ENCODE results near the gene ROBO4. TPM values are rescaled to one million over a fixed set of nuclear protein-coding genes. Genes with fewer than 3 reads are reported as not detected.

The ROBO4 gene
- total RNA-seq, 2 experiments from 2014 or later = not detected

- Mint-ChIP-seq H3K27ac (no peak overlapping the region), H3K27me3 (no peaks in the 10 kb centered on the region), H3K4me3 (no peak overlapping the region), H3K4me1 (peaks cover 7% of the 10 kb centered on the region), H3K36me3 (no peaks in the 10 kb centered on the region), H3K9me3 (no peaks in the 10 kb centered on the region)
- DNase-seq = no peak
These were observed 31.4 kb upstream of the ROBO4 start for GRCh38 chr11:124928942-124929665.

DNA sequence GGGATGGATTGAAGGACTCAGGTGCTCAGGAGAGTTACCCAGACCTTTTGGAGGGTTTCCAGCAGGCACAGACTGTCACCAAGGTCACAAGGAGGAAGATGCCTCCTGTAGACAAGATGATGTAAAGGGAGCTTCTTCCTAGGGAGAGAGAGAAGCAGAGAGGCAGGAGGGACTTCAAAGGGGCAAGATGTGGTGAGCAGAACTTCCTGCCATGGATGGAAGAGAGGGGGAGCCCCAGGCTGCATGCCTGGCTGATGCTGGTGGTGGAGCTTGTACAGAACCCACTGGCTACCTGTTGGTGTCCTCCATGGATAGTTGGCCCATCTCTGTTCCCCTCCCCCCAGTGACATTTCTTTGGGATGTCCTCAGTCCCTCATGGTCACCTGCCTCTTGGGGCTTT is 25.6 kb upstream of the ROBO4 start:
- Mint-ChIP-seq H3K27me3 (no peaks in the 10 kb centered on the region), H3K36me3 (no peaks in the 10 kb centered on the region), H3K4me3 (no peak overlapping the region), H3K4me1 (peaks cover 11% of the 10 kb centered on the region), H3K27ac (no peak overlapping the region), H3K9me3 (no peaks in the 10 kb centered on the region)
- DNase-seq = peak; percentile 11

DNA sequence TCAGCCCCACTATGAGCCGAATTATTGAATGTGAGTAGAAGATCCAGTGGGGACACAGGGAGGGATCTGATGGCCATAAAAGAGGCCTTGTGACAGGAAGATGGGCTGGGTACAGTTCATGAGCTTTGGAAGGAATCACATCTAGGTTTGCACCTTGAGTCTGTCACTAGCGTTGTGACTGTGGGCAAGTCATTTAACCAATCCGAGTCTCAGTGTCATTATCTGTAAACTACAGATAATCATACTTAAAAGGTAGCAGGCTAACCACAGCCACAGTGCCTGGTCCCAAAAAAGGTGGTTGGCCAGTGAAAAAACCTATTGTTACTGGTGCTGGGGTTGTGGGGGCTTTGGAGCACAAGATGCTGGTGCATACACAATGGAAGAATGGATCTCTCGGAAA is 25.2 kb upstream of the ROBO4 start:
- Mint-ChIP-seq H3K36me3 (no peaks in the 10 kb centered on the region), H3K9me3 (no peaks in the 10 kb centered on the region), H3K27ac (no peak overlapping the region), H3K27me3 (no peaks in the 10 kb centered on the region), H3K4me3 (no peak overlapping the region), H3K4me1 (peaks cover 11% of the 10 kb centered on the region)
- no peak for DNase-seq

GRCh38 chr11:124920870-124921609 is 23.4 kb upstream of the ROBO4 start:
- no peaks in the 10 kb centered on the region for H3K9me3 Mint-ChIP-seq
- peaks cover 11% of the 10 kb centered on the region for H3K4me1 Mint-ChIP-seq
- no peaks in the 10 kb centered on the region for H3K36me3 Mint-ChIP-seq
- peak overlapping the region; percentile 9 for H3K4me3 Mint-ChIP-seq
- peak overlapping the region; percentile 56 for H3K27ac Mint-ChIP-seq
- DNase-seq = peak; percentile 88
- H3K27me3 Mint-ChIP-seq = no peaks in the 10 kb centered on the region

GRCh38 chr11:124920356-124920755 is 22.7 kb upstream of the ROBO4 start:
- H3K9me3 Mint-ChIP-seq = no peaks in the 10 kb centered on the region
- DNase-seq = no peak
- no peaks in the 10 kb centered on the region for H3K27me3 Mint-ChIP-seq
- peaks cover 14% of the 10 kb centered on the region for H3K4me1 Mint-ChIP-seq
- no peak overlapping the region for H3K4me3 Mint-ChIP-seq
- H3K27ac Mint-ChIP-seq = peak overlapping the region; percentile 56
- H3K36me3 Mint-ChIP-seq = no peaks in the 10 kb centered on the region

- Mint-ChIP-seq H3K9me3 (no peaks in the 10 kb centered on the region), H3K27ac (no peak overlapping the region), H3K4me3 (no peak overlapping the region), H3K4me1 (peaks cover 14% of the 10 kb centered on the region), H3K36me3 (no peaks in the 10 kb centered on the region), H3K27me3 (no peaks in the 10 kb centered on the region)
- no peak for DNase-seq
These were observed 22.2 kb upstream of the ROBO4 start for GRCh38 chr11:124919898-124920297.

DNA sequence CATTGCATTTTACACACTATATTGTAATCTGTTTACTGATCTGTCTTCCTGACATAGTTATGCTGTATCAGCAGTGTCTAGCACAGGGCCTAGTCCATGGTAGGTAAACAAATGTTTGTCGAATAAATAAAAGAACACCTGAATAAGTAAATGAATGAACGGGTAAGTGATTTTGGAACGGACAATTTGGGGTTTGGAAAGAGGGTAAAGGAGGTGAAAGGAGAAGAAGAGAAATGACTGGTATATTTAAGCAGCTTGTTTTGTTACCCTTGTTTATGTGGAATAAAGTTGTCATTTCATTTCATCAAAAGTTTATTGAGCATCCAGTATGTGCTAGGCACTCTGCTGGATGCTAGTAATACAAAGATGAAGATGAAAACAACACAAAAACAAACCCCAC is 21.3 kb upstream of the ROBO4 start, which contains the start of gene HEPN1:
Gene HEPN1 (plus strand): TSS at position 301 of the 400 bp plus-strand sequence.
- Mint-ChIP-seq H3K36me3 (no peaks in the 10 kb centered on the region), H3K27ac (no peak within 1 kb of the TSS), H3K4me1 (peaks cover 14% of the 10 kb centered on the region), H3K4me3 (no peak within 1 kb of the TSS), H3K27me3 (no peaks in the 10 kb centered on the region), H3K9me3 (no peaks in the 10 kb centered on the region)
- no peak for DNase-seq

DNA sequence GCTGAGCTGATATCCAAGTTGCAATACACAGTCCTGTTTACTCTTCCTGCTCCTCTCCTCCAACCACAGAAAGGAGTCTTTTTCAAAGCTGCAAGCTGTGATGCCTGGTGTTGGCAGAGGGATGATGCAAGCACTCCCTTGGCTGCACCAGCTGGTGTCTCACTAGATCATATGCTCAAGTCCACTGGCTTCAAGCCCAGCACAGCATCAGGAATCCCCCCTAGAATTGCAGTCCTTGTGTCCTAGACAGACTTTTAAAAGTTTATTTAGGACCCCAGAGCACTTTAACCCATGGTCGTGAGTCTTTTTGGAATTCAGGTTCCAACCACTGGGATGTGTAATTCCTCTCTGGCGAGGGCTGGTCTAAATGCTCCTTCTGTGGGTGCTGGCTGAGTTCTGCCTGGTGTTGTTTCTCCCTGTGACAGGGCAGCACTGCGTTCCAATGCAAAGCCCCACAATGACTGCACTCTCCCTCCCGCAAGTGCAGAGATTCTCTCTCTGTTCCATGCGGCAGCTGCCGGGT is 19.5 kb upstream of the ROBO4 start:
- DNase-seq = no peak
- Mint-ChIP-seq H3K4me3 (no peak overlapping the region), H3K36me3 (no peaks in the 10 kb centered on the region), H3K4me1 (peaks cover 3% of the 10 kb centered on the region), H3K27me3 (no peaks in the 10 kb centered on the region), H3K27ac (no peak overlapping the region), H3K9me3 (peaks cover 5% of the 10 kb centered on the region)

DNA sequence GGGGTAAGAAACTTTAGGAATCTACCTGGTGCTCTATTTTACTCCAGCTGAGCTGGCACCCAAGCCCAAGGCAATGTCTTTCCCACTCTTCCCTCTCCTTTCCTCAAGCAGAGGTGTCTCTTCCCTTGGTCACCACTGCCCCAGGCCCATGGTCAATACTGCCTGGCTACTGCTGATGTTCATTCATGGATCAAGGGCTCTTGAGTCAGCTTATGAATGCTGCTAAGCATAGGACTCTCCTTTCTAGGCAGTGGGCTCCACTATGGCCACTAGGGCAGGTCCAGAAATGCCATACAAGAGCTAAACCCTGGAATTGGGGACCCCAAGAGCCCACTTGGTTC is 18.7 kb upstream of the ROBO4 start:
- H3K4me3 Mint-ChIP-seq = no peak overlapping the region
- H3K4me1 Mint-ChIP-seq = peaks cover 3% of the 10 kb centered on the region
- H3K27me3 Mint-ChIP-seq = no peaks in the 10 kb centered on the region
- no peak for DNase-seq
- H3K27ac Mint-ChIP-seq = no peak overlapping the region
- H3K36me3 Mint-ChIP-seq = peaks cover 6% of the 10 kb centered on the region
- H3K9me3 Mint-ChIP-seq = peaks cover 11% of the 10 kb centered on the region

GRCh38 chr11:124915541-124916369 is 18.1 kb upstream of the ROBO4 start:
- peaks cover 11% of the 10 kb centered on the region for H3K9me3 Mint-ChIP-seq
- peaks cover 3% of the 10 kb centered on the region for H3K4me1 Mint-ChIP-seq
- H3K36me3 Mint-ChIP-seq = peaks cover 6% of the 10 kb centered on the region
- H3K4me3 Mint-ChIP-seq = no peak overlapping the region
- DNase-seq = no peak
- no peaks in the 10 kb centered on the region for H3K27me3 Mint-ChIP-seq
- H3K27ac Mint-ChIP-seq = no peak overlapping the region

GRCh38 chr11:124902616-124903015 is 5.0 kb upstream of the ROBO4 start:
- Mint-ChIP-seq H3K27me3 (peaks cover 18% of the 10 kb centered on the region), H3K4me1 (no peaks in the 10 kb centered on the region), H3K27ac (no peak overlapping the region)

DNA sequence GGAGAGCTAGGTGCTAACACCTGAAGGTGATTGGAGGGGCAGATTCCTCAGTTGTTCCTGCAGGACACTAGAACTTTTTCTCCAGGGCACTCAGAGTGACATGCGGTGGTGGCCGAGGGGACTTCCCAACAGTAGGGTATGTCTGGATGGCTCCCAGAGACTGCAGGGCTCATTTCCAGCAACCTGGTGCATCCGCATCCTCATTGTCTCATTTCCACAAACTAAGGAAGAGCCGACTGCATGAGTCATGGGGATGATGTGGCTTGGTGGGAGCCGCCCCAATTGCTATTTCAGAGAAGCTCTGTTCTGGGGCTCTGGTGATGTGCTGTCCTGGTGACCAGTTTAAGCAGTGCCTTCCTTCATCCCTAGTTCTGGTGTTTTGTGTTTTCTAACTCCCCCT is 2.8 kb upstream of the ROBO4 start:
- Mint-ChIP-seq H3K9me3 (no peaks in the 10 kb centered on the region), H3K36me3 (no peaks in the 10 kb centered on the region), H3K4me1 (no peaks in the 10 kb centered on the region), H3K27me3 (peaks cover 18% of the 10 kb centered on the region), H3K27ac (no peak overlapping the region), H3K4me3 (no peak overlapping the region)
- no peak for DNase-seq

More at GRCh38 chr11:124902616-124903015, 5.0 kb upstream of the ROBO4 start:
- no peak for DNase-seq
- no peaks in the 10 kb centered on the region for H3K36me3 Mint-ChIP-seq
- H3K9me3 Mint-ChIP-seq = no peaks in the 10 kb centered on the region
- H3K4me3 Mint-ChIP-seq = no peak overlapping the region

- Mint-ChIP-seq H3K36me3 (no peaks in the 10 kb centered on the region), H3K27ac (no peak overlapping the region), H3K4me1 (no peaks in the 10 kb centered on the region), H3K9me3 (no peaks in the 10 kb centered on the region), H3K4me3 (no peak overlapping the region), H3K27me3 (peaks cover 15% of the 10 kb centered on the region)
- DNase-seq = no peak
These were observed 1.9 kb upstream of the ROBO4 start for GRCh38 chr11:124899383-124900145.

- Mint-ChIP-seq H3K27ac (no peak overlapping the region), H3K4me3 (no peak overlapping the region)
These were observed 1.0 kb upstream of the ROBO4 start for GRCh38 chr11:124898711-124899110.

More at GRCh38 chr11:124898711-124899110, 1.0 kb upstream of the ROBO4 start:
- Mint-ChIP-seq H3K27me3 (peaks cover 13% of the 10 kb centered on the region), H3K9me3 (no peaks in the 10 kb centered on the region), H3K4me1 (no peaks in the 10 kb centered on the region), H3K36me3 (no peaks in the 10 kb centered on the region)
- DNase-seq = no peak

Data from activated naive CD8-positive, alpha-beta T cell treated with anti-CD3 and anti-CD28 coated beads for 36 hours (primary cell).